HepG2 (cell line): ENCODE results near the gene DPEP3. TPM values are rescaled to one million over a fixed set of nuclear protein-coding genes. Genes with fewer than 3 reads are reported as not detected.

Source experiments
- DZIP1 ChIP-seq: sonication (generic); formaldehyde crosslinking; IDR thresholded peaks from 2 replicates; pipeline ENCODE4 v1.5.0; 2020; ENCODE audit warnings: mild to moderate bottlenecking, missing genetic modification reagents
- GABPB1 ChIP-seq: IDR thresholded peaks from 2 replicates; pipeline ENCODE4 v1.6.1; 2016; ENCODE audit warnings: mild to moderate bottlenecking, missing genetic modification reagents, moderate library complexity, missing compliant biosample characterization
- JUND ChIP-seq: sonication (generic); formaldehyde crosslinking; IDR thresholded peaks from 2 replicates; pipeline ENCODE4 v1.8.0; 2022; ENCODE audit warnings: mild to moderate bottlenecking, missing genetic modification reagents
- NFIB ChIP-seq: sonication (generic); formaldehyde crosslinking; IDR thresholded peaks from 2 replicates; pipeline ENCODE4 v1.9.0; 2021; ENCODE audit warnings: missing genetic modification reagents, mild to moderate bottlenecking, borderline replicate concordance
- NFRKB ChIP-seq: fragments of 450-650 bp; IDR thresholded peaks from 2 replicates; pipeline ENCODE4 v1.6.1; 2017
- NR3C1 ChIP-seq: sonication (generic); formaldehyde crosslinking; IDR thresholded peaks from 2 replicates; pipeline ENCODE4 v1.4.0; 2020; ENCODE audit warnings: missing genetic modification reagents
- PAF1 ChIP-seq: IDR thresholded peaks from 2 replicates; pipeline ENCODE4 v1.6.1; 2016; ENCODE audit warnings: missing genetic modification reagents, missing compliant biosample characterization
- PAWR ChIP-seq: sonication (generic); formaldehyde crosslinking; IDR thresholded peaks from 2 replicates; pipeline ENCODE4 v1.4.0; 2020; ENCODE audit warnings: missing genetic modification reagents, mild to moderate bottlenecking, borderline replicate concordance
- SETDB1 ChIP-seq: sonication (generic); formaldehyde crosslinking; IDR thresholded peaks from 2 replicates; pipeline ENCODE4 v1.5.1; 2020; ENCODE audit warnings: missing genetic modification reagents, mild to moderate bottlenecking, borderline replicate concordance
- SP1 ChIP-seq, 2 experiments: fragments of 450-650 bp in 1 of 2; sonication (generic) in 1 of 2; formaldehyde crosslinking in 1 of 2; IDR thresholded peaks; 2 replicates each; pipeline versions ENCODE4 v1.4.0 to v1.6.1; 2016 to 2020; ENCODE audit warnings: missing genetic modification reagents in 1 of 2
- ZGPAT ChIP-seq: IDR thresholded peaks from 2 replicates; pipeline ENCODE4 v1.6.1; 2016; ENCODE audit warnings: mild to moderate bottlenecking
- ZMAT3 ChIP-seq: sonication (generic); formaldehyde crosslinking; conservative IDR thresholded peaks from 2 replicates; pipeline ENCODE4 v1.7.0; 2021; ENCODE audit warnings: missing genetic modification reagents
- ZNF224 ChIP-seq: sonication (generic); formaldehyde crosslinking; IDR thresholded peaks from 2 replicates; pipeline ENCODE4 v1.5.0; 2020; ENCODE audit warnings: mild to moderate bottlenecking, missing genetic modification reagents
- ZNF577 ChIP-seq: sonication (generic); formaldehyde crosslinking; IDR thresholded peaks from 2 replicates; pipeline ENCODE4 v1.4.0; 2020; ENCODE audit warnings: mild to moderate bottlenecking, low read depth, missing genetic modification reagents, borderline replicate concordance
- polyA plus RNA-seq, 8 experiments: library from polyadenylated mRNA; depleted of rRNA in 3 of 8; stranded (reverse) in 7 of 8; unstranded in 1 of 8; fragments of >200 nt; fragmentation: Illumina TruSeq in 4 of 8; extraction: Trizol in 4 of 8; gene quantifications; 2 replicates each; pipeline versions ENCODE4 v1.2.1 to v1.2.3, GENCODE V29; 2011 to 2016; ENCODE audit warnings: low read depth in 4 of 8, missing spikeins in 1 of 8, mixed read lengths in 1 of 8; ENCODE audit not compliant: insufficient read depth in 1 of 8
- total RNA-seq, 5 experiments: library from RNA; depleted of rRNA; stranded (reverse); fragments of >200 nt; fragmentation: Illumina TruSeq; extraction: Trizol; gene quantifications; 2 replicates each; pipeline ENCODE4 v1.2.3, GENCODE V29; 2016; ENCODE audit warnings: low read depth in 1 of 5
- TF ChIP-seq, protein P1 (sequence below): sonication (generic); formaldehyde crosslinking; IDR thresholded peaks from 2 replicates; pipeline ENCODE4 v1.4.0; 2020; ENCODE audit warnings: missing genetic modification reagents, low read depth, mild to moderate bottlenecking, borderline replicate concordance
- TF ChIP-seq, protein P2 (sequence below): sonication (generic); formaldehyde crosslinking; conservative IDR thresholded peaks from 2 replicates; pipeline ENCODE4 v1.8.0; 2022; ENCODE audit warnings: mild to moderate bottlenecking, moderate library complexity, missing genetic modification reagents
- TF ChIP-seq, protein P3 (sequence below): sonication (generic); formaldehyde crosslinking; IDR thresholded peaks from 2 replicates; pipeline ENCODE4 v1.5.0; 2020; ENCODE audit warnings: mild to moderate bottlenecking, missing genetic modification reagents, borderline replicate concordance

Gene DPEP3
- total and polyA plus RNA-seq, 2 of the 13 experiments (the other 11 are each of a cell fraction or from before 2014, with no cell fraction given) = not detected

DNA sequence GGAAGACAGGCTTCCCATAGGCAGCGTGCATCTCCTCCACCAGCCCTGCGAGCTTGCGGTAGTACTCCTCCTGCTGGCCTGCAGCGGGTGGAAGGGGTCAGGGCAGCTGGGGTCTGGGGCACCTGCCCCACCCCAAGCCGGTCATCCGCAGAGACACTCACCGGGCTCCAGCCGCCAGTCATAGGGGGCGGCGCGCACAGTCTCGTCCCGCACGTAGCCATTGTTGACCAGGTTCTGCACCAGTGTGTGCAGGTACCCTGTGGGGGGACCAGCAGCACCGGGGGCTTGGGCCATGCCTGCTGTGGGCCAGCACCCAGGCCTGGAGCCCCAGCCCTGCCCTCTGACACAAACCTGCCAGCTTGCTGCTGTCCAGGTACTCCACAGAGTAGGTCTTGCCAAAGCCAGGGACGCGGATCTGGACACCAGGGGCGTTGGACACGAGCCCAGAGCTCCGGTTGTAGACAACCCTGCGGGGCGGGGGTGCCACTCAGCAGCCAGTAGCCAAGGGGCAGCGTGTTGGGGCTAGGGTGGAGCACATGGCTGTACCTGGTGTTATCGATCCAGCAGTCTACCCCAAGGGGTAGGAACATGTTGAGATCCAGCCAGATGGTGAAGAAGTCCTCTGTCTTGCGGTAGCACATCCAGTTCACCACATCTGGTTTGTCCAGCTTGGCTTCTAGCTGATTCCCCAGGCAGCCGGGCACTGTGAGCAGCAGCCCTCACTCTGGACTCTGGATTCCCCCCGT is 37.6 kb downstream of the DPEP3 start (continued):
- TF ChIP-seq SP1 (IDR thresholded peaks at IDR 0.05) = no peak
- no peak for TF ChIP-seq SP1 (CRISPR knock-in tag; IDR thresholded peaks at IDR 0.05)
- peak; percentile 33; the same call in 1 of the 2 replicates for TF ChIP-seq ZGPAT
- TF ChIP-seq JUND (CRISPR knock-in tag) = no peak; the same call in 1 of the 2 replicates
- TF ChIP-seq ZMAT3 (CRISPR knock-in tag) = 0 out of 2 replicates have a peak, but pooled peaks have one; percentile 0
- TF ChIP-seq, protein P1, sequence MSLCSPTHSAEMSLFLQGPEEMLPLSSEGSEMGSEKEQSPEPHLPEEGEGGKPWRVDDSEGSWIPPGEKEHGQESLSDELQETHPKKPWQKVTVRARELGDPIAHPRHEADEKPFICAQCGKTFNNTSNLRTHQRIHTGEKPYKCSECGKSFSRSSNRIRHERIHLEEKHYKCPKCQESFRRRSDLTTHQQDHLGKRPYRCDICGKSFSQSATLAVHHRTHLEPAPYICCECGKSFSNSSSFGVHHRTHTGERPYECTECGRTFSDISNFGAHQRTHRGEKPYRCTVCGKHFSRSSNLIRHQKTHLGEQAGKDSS (CRISPR knock-in tag) = 0 out of 2 replicates have a peak, but pooled peaks have one; percentile 21
- TF ChIP-seq NFIB (CRISPR knock-in tag) = peak; percentile 90; the same call in 1 of the 2 replicates
- peak; percentile 44; the same call in 1 of the 2 replicates for TF ChIP-seq SETDB1 (CRISPR knock-in tag)
- no peak for TF ChIP-seq NR3C1 (CRISPR knock-in tag)
- no peak for TF ChIP-seq NFRKB
- TF ChIP-seq DZIP1 (CRISPR knock-in tag) = peak; percentile 91; the same call in 1 of the 2 replicates
- TF ChIP-seq, protein P2, sequence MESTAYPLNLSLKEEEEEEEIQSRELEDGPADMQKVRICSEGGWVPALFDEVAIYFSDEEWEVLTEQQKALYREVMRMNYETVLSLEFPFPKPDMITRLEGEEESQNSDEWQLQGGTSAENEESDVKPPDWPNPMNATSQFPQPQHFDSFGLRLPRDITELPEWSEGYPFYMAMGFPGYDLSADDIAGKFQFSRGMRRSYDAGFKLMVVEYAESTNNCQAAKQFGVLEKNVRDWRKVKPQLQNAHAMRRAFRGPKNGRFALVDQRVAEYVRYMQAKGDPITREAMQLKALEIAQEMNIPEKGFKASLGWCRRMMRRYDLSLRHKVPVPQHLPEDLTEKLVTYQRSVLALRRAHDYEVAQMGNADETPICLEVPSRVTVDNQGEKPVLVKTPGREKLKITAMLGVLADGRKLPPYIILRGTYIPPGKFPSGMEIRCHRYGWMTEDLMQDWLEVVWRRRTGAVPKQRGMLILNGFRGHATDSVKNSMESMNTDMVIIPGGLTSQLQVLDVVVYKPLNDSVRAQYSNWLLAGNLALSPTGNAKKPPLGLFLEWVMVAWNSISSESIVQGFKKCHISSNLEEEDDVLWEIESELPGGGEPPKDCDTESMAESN (CRISPR knock-in tag) = peak; percentile 58; the same call in 1 of the 2 replicates
- TF ChIP-seq PAF1 (CRISPR knock-in tag) = peak; percentile 67
- TF ChIP-seq, protein P3, sequence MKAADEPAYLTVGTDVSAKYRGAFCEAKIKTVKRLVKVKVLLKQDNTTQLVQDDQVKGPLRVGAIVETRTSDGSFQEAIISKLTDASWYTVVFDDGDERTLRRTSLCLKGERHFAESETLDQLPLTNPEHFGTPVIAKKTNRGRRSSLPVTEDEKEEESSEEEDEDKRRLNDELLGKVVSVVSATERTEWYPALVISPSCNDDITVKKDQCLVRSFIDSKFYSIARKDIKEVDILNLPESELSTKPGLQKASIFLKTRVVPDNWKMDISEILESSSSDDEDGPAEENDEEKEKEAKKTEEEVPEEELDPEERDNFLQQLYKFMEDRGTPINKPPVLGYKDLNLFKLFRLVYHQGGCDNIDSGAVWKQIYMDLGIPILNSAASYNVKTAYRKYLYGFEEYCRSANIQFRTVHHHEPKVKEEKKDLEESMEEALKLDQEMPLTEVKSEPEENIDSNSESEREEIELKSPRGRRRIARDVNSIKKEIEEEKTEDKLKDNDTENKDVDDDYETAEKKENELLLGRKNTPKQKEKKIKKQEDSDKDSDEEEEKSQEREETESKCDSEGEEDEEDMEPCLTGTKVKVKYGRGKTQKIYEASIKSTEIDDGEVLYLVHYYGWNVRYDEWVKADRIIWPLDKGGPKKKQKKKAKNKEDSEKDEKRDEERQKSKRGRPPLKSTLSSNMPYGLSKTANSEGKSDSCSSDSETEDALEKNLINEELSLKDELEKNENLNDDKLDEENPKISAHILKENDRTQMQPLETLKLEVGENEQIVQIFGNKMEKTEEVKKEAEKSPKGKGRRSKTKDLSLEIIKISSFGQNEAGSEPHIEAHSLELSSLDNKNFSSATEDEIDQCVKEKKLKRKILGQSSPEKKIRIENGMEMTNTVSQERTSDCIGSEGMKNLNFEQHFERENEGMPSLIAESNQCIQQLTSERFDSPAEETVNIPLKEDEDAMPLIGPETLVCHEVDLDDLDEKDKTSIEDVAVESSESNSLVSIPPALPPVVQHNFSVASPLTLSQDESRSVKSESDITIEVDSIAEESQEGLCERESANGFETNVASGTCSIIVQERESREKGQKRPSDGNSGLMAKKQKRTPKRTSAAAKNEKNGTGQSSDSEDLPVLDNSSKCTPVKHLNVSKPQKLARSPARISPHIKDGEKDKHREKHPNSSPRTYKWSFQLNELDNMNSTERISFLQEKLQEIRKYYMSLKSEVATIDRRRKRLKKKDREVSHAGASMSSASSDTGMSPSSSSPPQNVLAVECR (CRISPR knock-in tag) = no peak; the same call in 1 of the 2 replicates
- TF ChIP-seq ZNF224 (CRISPR knock-in tag) = peak; percentile 87; the same call in 1 of the 2 replicates
- no peak for TF ChIP-seq ZNF577 (CRISPR knock-in tag)
- TF ChIP-seq GABPB1 (CRISPR knock-in tag) = peak; percentile 58; the same call in 1 of the 2 replicates
- 0 out of 2 replicates have a peak, but pooled peaks have one; percentile 79 for TF ChIP-seq PAWR (CRISPR knock-in tag)
